ENCODE measurements around the gene POP4. TPM values are rescaled to one million over a fixed set of nuclear protein-coding genes. Genes with fewer than 3 reads are reported as not detected.

POP4 gene
- total and polyA plus RNA-seq, 9 of the 15 experiments (the other 6 are each of a cell fraction or from before 2014, with no cell fraction given): 42.1 to 128 (median 99.0) TPM

DNA sequence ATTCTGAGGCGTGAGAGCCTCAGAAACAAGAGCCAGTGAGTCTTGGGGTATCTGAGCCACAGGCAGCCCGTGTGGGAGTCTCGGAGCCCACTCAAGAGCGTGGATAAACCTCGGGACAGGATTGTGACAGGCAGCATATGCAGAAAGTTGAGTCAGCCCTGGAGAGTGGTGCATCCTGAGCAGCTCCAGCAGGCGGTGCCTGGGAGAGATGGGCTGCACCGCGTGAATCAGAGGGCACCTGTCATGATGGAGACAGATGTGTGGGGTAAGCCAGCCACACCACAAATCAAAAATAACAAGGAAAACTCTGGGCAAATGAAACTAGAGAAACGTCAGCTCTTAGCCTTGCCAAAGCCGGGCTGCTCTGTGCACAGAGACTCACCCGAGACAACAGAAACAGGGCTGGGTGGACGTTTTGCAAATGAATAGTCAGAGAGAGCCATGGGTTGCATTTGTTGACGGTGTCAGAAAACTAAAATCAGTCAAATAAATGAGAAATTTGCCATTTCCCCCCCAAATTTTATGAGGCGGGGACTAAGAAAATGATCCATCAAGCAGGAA is 30.0 kb upstream of the POP4 start (continued):
- TF ChIP-seq, protein P1, sequence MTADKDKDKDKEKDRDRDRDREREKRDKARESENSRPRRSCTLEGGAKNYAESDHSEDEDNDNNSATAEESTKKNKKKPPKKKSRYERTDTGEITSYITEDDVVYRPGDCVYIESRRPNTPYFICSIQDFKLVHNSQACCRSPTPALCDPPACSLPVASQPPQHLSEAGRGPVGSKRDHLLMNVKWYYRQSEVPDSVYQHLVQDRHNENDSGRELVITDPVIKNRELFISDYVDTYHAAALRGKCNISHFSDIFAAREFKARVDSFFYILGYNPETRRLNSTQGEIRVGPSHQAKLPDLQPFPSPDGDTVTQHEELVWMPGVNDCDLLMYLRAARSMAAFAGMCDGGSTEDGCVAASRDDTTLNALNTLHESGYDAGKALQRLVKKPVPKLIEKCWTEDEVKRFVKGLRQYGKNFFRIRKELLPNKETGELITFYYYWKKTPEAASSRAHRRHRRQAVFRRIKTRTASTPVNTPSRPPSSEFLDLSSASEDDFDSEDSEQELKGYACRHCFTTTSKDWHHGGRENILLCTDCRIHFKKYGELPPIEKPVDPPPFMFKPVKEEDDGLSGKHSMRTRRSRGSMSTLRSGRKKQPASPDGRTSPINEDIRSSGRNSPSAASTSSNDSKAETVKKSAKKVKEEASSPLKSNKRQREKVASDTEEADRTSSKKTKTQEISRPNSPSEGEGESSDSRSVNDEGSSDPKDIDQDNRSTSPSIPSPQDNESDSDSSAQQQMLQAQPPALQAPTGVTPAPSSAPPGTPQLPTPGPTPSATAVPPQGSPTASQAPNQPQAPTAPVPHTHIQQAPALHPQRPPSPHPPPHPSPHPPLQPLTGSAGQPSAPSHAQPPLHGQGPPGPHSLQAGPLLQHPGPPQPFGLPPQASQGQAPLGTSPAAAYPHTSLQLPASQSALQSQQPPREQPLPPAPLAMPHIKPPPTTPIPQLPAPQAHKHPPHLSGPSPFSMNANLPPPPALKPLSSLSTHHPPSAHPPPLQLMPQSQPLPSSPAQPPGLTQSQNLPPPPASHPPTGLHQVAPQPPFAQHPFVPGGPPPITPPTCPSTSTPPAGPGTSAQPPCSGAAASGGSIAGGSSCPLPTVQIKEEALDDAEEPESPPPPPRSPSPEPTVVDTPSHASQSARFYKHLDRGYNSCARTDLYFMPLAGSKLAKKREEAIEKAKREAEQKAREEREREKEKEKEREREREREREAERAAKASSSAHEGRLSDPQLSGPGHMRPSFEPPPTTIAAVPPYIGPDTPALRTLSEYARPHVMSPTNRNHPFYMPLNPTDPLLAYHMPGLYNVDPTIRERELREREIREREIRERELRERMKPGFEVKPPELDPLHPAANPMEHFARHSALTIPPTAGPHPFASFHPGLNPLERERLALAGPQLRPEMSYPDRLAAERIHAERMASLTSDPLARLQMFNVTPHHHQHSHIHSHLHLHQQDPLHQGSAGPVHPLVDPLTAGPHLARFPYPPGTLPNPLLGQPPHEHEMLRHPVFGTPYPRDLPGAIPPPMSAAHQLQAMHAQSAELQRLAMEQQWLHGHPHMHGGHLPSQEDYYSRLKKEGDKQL (CRISPR knock-in tag; IDR thresholded peaks at IDR 0.05; ENCODE audit: borderline replicate concordance): no peak
- TF ChIP-seq MLLT1 (IDR thresholded peaks at IDR 0.05): no peak
- no peak for TF ChIP-seq U2AF1 (optimal IDR thresholded peaks at IDR 0.05; ENCODE audit: low read depth, low read length)

Data from K562 (cell line).